Endothelial cell of umbilical vein (primary cell): ENCODE results near the gene IRF9. TPM values are rescaled to one million over a fixed set of nuclear protein-coding genes. Genes with fewer than 3 reads are reported as not detected.
A peak's percentile ranks its signal among the peaks of the same experiment; 100 is the strongest.

Source experiments
- BruUV-seq: library from RNA; stranded (reverse); fragments of 400-500 nt; replicated peaks from 2 replicates; lab custom pipeline; 2021; lab: Mats Ljungman, UMichigan
- CTCF ChIA-PET: fragments of 300-600, 350-600 bp; sonication (Branson Sonifier 250); formaldehyde crosslinking; loops from one replicate; lab custom pipeline; 2021; ENCODE audit warnings: antibody characterized with exemption, inconsistent platforms; lab: Charles Lee
- POLR2A ChIA-PET: fragments of 300-600, 350-600 bp; sonication (Branson Sonifier 250); formaldehyde crosslinking; loops from one replicate; lab custom pipeline; 2021; ENCODE audit warnings: antibody characterized with exemption, inconsistent platforms; lab: Charles Lee
- DNase-seq: peaks from one replicate; pipeline ENCODE4 v3.0.0-alpha.2; 2011; ENCODE audit warnings: low read depth, low spot score
- FAIRE-seq: peaks from 2 replicates; lab custom pipeline; 2011; peaks lifted over from hg19 to GRCh38; lab: Jason Lieb, UNC
- H2AFZ ChIP-seq: 2 replicates; pipeline ENCODE4 v1.6.0; 2012; ENCODE audit warnings: low read depth, low read length, control low read depth, inconsistent platforms
- H3K27ac ChIP-seq: 2 replicates; pipeline ENCODE4 v1.5.1; 2011; ENCODE audit warnings: low read depth, mild to moderate bottlenecking, control low read depth, low read length, moderate library complexity; ENCODE audit not compliant: insufficient read depth
- H3K27me3 ChIP-seq, 2 experiments: 2 replicates each; pipeline versions ENCODE4 v1.6.0 to v1.6.1; 2011; ENCODE audit warnings: low read length in 2 of 2, mixed read lengths in 1 of 2; ENCODE audit not compliant: control insufficient read depth in 2 of 2, insufficient read depth in 2 of 2
- H3K36me3 ChIP-seq, 2 experiments: 2 replicates in 1 of 2; 3 replicates in 1 of 2; pipeline ENCODE4 v1.5.1; 2011; ENCODE audit warnings: low read length in 2 of 2, mild to moderate bottlenecking in 1 of 2, moderate library complexity in 1 of 2; ENCODE audit not compliant: control insufficient read depth in 2 of 2, insufficient read depth in 2 of 2; ENCODE audit errors: extremely low read depth in 1 of 2
- H3K4me1 ChIP-seq: 3 replicates; pipeline ENCODE4 v1.5.1; 2011; ENCODE audit warnings: mild to moderate bottlenecking, low read length; ENCODE audit not compliant: control insufficient read depth, insufficient read depth; ENCODE audit errors: extremely low read depth
- H3K4me2 ChIP-seq: 2 replicates; pipeline ENCODE4 v1.6.1; 2011; ENCODE audit warnings: low read length, control low read depth, mixed read lengths; ENCODE audit not compliant: insufficient read depth
- H3K4me3 ChIP-seq, 3 experiments: fragments of 200-600 bp in 1 of 3; sonication (generic), shearing (Covaris generic) in 1 of 3; replicated peaks in 1 of 3; 2 replicates each; pipeline ENCODE4 v1.5.1; 2011 to 2016; ENCODE audit warnings: control low read depth in 3 of 3, low read length in 3 of 3, mild to moderate bottlenecking in 2 of 3, inconsistent platforms in 1 of 3, low read depth in 1 of 3, moderate library complexity in 1 of 3; ENCODE audit not compliant: insufficient read depth in 1 of 3
- H3K79me2 ChIP-seq: 2 replicates; pipeline ENCODE4 v1.6.0; 2012; ENCODE audit warnings: low read length, inconsistent platforms; ENCODE audit not compliant: control insufficient read depth, insufficient read depth
- H3K9ac ChIP-seq: replicated peaks from 2 replicates; pipeline ENCODE3; 2011; ENCODE audit warnings: low read length, control low read depth; ENCODE audit not compliant: insufficient read depth; ENCODE audit errors: extremely low read depth
- H3K9me1 ChIP-seq: replicated peaks from 3 replicates; pipeline ENCODE4 v1.6.0; 2011; ENCODE audit warnings: mild to moderate bottlenecking, low read length; ENCODE audit not compliant: control insufficient read depth, insufficient read depth; ENCODE audit errors: extremely low read depth
- H3K9me3 ChIP-seq: replicated peaks from 2 replicates; pipeline ENCODE4 v1.5.1; 2012; ENCODE audit warnings: low read length, inconsistent platforms; ENCODE audit not compliant: control insufficient read depth, insufficient read depth
- H4K20me1 ChIP-seq: replicated peaks from 2 replicates; pipeline ENCODE3; 2011; ENCODE audit warnings: mild to moderate bottlenecking, low read length; ENCODE audit not compliant: control insufficient read depth, insufficient read depth; ENCODE audit errors: extremely low read depth
- EZH2 ChIP-seq: IDR thresholded peaks from 2 replicates; pipeline ENCODE4 v1.6.1; 2012; ENCODE audit warnings: borderline replicate concordance, low read depth, mild to moderate bottlenecking, moderate library complexity, low read length, inconsistent platforms; ENCODE audit not compliant: severe bottlenecking
- FOS ChIP-seq: IDR thresholded peaks from 2 replicates; pipeline ENCODE4 v1.6.1; 2011; ENCODE audit warnings: mild to moderate bottlenecking, low read length, moderate library complexity, borderline replicate concordance; ENCODE audit not compliant: insufficient read depth
- GATA2 ChIP-seq: IDR thresholded peaks from 2 replicates; pipeline ENCODE4 v1.7.0; 2011; ENCODE audit warnings: low read depth, mild to moderate bottlenecking, moderate library complexity, mixed read lengths, low read length; ENCODE audit not compliant: insufficient read length, insufficient read depth
- JUN ChIP-seq: IDR thresholded peaks from 2 replicates; pipeline ENCODE4 v1.6.1; 2011; ENCODE audit warnings: borderline replicate concordance, low read depth; ENCODE audit not compliant: insufficient read length, insufficient read depth
- MYC ChIP-seq: IDR thresholded peaks from one replicate; pipeline ENCODE4 v1.6.1; 2011; ENCODE audit warnings: mild to moderate bottlenecking, low read depth, low read length
- POLR2A ChIP-seq: IDR thresholded peaks from 2 replicates; pipeline ENCODE4 v1.6.1; 2012; ENCODE audit warnings: low read depth, mild to moderate bottlenecking, control low read depth, low read length
- POLR2AphosphoS5 ChIP-seq: IDR thresholded peaks from 2 replicates; pipeline ENCODE4 v1.6.1; 2012; ENCODE audit warnings: low read depth, mild to moderate bottlenecking, control low read depth, low read length, moderate library complexity; ENCODE audit not compliant: insufficient read depth
- dilution Hi-C: fragments of 300-500 bp; cut with MboI; formaldehyde crosslinking; loops from one replicate; pipeline ENCODE4 v1.15.0; 2019; ENCODE audit warnings: low sequenced_read_pairs; ENCODE audit not compliant: extremely low pct_ligation_motif_present
- intact Hi-C: fragments of 100-400 bp; cut with micrococcal nuclease; formaldehyde crosslinking; loops from one replicate; pipeline ENCODE4 v1.10.0; 2022
- polyA plus RNA-seq, 4 experiments: library from polyadenylated mRNA; depleted of rRNA in 3 of 4; stranded (reverse) in 3 of 4; unstranded in 1 of 4; fragments of >200 nt; gene quantifications; 2 replicates each; pipeline versions ENCODE4 v1.2.1 to v1.2.3, GENCODE V29; 2011 to 2012; ENCODE audit warnings: missing spikeins in 1 of 4
- total RNA-seq: library from RNA; stranded (reverse); gene quantifications from 2 replicates; pipeline ENCODE4 v1.2.3, GENCODE V29; 2021
- TF ChIP-seq, protein P1 (sequence below): IDR thresholded peaks from 2 replicates; pipeline ENCODE4 v1.6.1; 2011; ENCODE audit not compliant: insufficient read depth, insufficient read length
- TF ChIP-seq, protein P2 (sequence below), 2 donors: IDR thresholded peaks; 1 replicate in 1 of 2; 2 replicates in 1 of 2; pipeline ENCODE4 v1.5.1; 2011; ENCODE audit warnings: low read length in 2 of 2, mild to moderate bottlenecking in 2 of 2, moderate library complexity in 2 of 2, control low read depth in 1 of 2, inconsistent platforms in 1 of 2, low read depth in 1 of 2; ENCODE audit not compliant: insufficient read depth in 1 of 2; ENCODE audit errors: extremely low read depth in 1 of 2

Gene IRF9
- total and polyA plus RNA-seq, 2 donors (not counting 3 experiments of a cell fraction or from before 2014, with no cell fraction given), result 44.6 to 46.1 TPM

DNA sequence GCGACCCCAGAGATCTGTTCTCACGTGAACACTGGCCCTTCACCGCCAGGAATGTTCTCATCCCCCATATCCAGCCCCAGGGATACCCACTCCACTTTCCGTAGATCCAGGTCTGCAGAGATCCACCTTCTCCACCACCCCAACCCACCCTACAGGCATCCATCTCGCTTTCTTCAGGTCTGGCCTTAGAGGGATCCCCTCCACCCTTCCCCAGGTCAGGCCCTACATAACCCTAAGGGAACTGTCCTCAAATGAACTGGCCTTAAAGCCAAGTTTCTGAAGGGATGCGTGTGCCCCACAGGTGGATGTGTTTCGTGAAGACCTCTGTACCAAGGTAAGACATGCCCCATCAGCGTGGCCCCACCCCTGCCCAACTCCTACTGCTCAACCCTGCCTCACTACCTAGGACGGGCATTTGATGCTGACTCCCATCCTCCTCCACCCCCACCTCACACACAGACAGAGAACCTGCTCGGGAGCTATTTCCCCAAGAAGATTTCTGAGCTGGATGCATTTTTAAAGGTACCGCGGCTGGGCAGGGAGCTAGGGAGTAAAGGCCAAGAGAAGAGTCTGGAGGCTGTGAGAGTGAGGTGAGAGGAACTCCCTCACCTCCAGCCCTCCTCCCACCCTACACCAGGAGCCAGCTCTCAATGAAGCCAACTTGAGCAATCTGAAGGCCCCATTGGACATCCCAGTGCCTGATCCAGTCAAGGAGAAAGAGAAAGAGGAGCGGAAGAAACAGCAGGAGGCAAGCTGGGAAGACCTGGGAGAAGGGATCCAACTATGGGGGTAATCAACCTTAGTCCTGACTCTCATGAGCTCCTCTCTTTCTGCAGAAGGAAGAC lies 24.2 kb upstream of the IRF9 start:
- H3K9me3 ChIP-seq, result no peaks in the 10 kb centered on the region
- intact Hi-C loops (loop anchor here (1.0 kb wide), 3 partner anchors 10 to 42 kb away; partner anchors contain the start of genes DCAF11, NRL and RNF31), dilution Hi-C loops (no loop called here)
- H3K4me2 ChIP-seq, result peak overlapping the region; percentile 63
- H2AFZ ChIP-seq, result no peak overlapping the region
- peak overlapping the region; percentile 56 to 93 (median 90) for H3K4me3 ChIP-seq
- H3K36me3 ChIP-seq, result peaks cover 6 to 19% of the 10 kb centered on the region in 2 experiments
- ChIA-PET CTCF (interaction anchor here (0.7 to 2.6 kb wide), 6 partner anchors 9 to 79 kb away, joined by 3 to 15 read pairs (median 10); partner anchors contain the start of genes DCAF11, IRF9, NRL and PSME2), POLR2A (interaction anchor here (0.7 to 1.2 kb wide), 3 partner anchors 10 to 22 kb away, joined by 3 to 10 read pairs (median 4); partner anchors contain the start of genes DCAF11, NRL, PSME2 and RNF31)
- no peaks in the 10 kb centered on the region for H3K27me3 ChIP-seq
- DNase-seq, result no peak
- H3K79me2 ChIP-seq, result peaks cover 21% of the 10 kb centered on the region
- peak overlapping the region; percentile 79 for H3K9ac ChIP-seq
- H3K27ac ChIP-seq, result no peak overlapping the region
- peaks cover 15% of the 10 kb centered on the region for H3K4me1 ChIP-seq
- H3K9me1 ChIP-seq, result no peaks in the 10 kb centered on the region
- no peak for FAIRE-seq
- H4K20me1 ChIP-seq, result no peaks in the 10 kb centered on the region
- TF ChIP-seq POLR2A (no peak), MYC (no peak), JUN (no peak), EZH2 (no peak), GATA2 (no peak), FOS (no peak), POLR2AphosphoS5 (no peak)
- TF ChIP-seq, protein P1, sequence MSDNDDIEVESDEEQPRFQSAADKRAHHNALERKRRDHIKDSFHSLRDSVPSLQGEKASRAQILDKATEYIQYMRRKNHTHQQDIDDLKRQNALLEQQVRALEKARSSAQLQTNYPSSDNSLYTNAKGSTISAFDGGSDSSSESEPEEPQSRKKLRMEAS, result no peak
- TF ChIP-seq, protein P2, sequence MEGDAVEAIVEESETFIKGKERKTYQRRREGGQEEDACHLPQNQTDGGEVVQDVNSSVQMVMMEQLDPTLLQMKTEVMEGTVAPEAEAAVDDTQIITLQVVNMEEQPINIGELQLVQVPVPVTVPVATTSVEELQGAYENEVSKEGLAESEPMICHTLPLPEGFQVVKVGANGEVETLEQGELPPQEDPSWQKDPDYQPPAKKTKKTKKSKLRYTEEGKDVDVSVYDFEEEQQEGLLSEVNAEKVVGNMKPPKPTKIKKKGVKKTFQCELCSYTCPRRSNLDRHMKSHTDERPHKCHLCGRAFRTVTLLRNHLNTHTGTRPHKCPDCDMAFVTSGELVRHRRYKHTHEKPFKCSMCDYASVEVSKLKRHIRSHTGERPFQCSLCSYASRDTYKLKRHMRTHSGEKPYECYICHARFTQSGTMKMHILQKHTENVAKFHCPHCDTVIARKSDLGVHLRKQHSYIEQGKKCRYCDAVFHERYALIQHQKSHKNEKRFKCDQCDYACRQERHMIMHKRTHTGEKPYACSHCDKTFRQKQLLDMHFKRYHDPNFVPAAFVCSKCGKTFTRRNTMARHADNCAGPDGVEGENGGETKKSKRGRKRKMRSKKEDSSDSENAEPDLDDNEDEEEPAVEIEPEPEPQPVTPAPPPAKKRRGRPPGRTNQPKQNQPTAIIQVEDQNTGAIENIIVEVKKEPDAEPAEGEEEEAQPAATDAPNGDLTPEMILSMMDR (IDR thresholded peaks at IDR 0.05; ENCODE audit: extremely low read depth in 1 of 2, insufficient read depth in 1 of 2, low read depth in 1 of 2, low read length in 2 of 2), result no peak
- BruUV-seq, result no TSS peak
